K562 (cell line): ENCODE measurements around the gene UBE2V1. TPM values are rescaled to one million over a fixed set of nuclear protein-coding genes. Genes with fewer than 3 reads are reported as not detected.

Experiments used
- ATAC-seq: fragments of 200-7000 bp; cut with Tn5 transposase; 3 replicates; pipeline ENCODE4 v1.9.1; 2020; ENCODE audit warnings: moderate library complexity
- BruUV-seq: library from RNA; stranded (reverse); fragments of 400-500 nt; replicated peaks from 2 replicates; lab custom pipeline; 2021; lab: Mats Ljungman, UMichigan
- CTCF ChIA-PET: fragments of 300-600 bp; formaldehyde crosslinking; extraction: SDS; loops from one replicate; lab custom pipeline; 2021; ENCODE audit warnings: low intra/inter-chr PET ratio; lab: Yijun Ruan, JAX
- POLR2A ChIA-PET: fragments of 300-600, 350-650 bp; sonication (Branson Sonifier 250); formaldehyde crosslinking; extraction: SDS; loops from one replicate; lab custom pipeline; 2021; ENCODE audit warnings: antibody characterized with exemption, inconsistent platforms; lab: Yijun Ruan, JAX
- DNase-seq, 4 experiments: peaks; one replicate each; pipeline versions ENCODE4 v3.0.0 to v3.0.0-alpha.2; 2011 to 2018; ENCODE audit warnings: low spot score in 3 of 4, mixed read lengths in 3 of 4; ENCODE audit errors: extremely low read depth in 1 of 4
- FAIRE-seq: peaks from 2 replicates; lab custom pipeline; 2011; peaks lifted over from hg19 to GRCh38; lab: Jason Lieb, UNC
- H2AFZ ChIP-seq: 2 replicates; pipeline ENCODE4 v1.6.0; 2011; ENCODE audit warnings: low read depth, low read length, control low read depth, inconsistent platforms
- H3K27ac ChIP-seq: fragments of 200-600 bp; 3 replicates; pipeline ENCODE4 v1.8.0; 2011; ENCODE audit warnings: low read depth, mild to moderate bottlenecking, control low read depth, inconsistent platforms, low read length, moderate library complexity, mixed read lengths; ENCODE audit errors: extremely low read depth
- H3K27me3 ChIP-seq, 2 experiments: fragments of 300-600 bp in 1 of 2; 2 replicates in 1 of 2; 3 replicates in 1 of 2; pipeline versions ENCODE4 v1.6.0 to v1.8.0; 2011; ENCODE audit warnings: inconsistent platforms in 2 of 2, low read length in 2 of 2, mild to moderate bottlenecking in 1 of 2, mixed read lengths in 1 of 2, moderate library complexity in 1 of 2; ENCODE audit not compliant: control insufficient read depth in 2 of 2, insufficient read depth in 2 of 2
- H3K36me3 ChIP-seq: fragments of 300-600 bp; 3 replicates; pipeline ENCODE4 v1.8.0; 2011; ENCODE audit warnings: mild to moderate bottlenecking, low read length, inconsistent platforms; ENCODE audit not compliant: control insufficient read depth, insufficient read depth
- H3K4me1 ChIP-seq, 2 experiments: fragments of 200-600 bp in 1 of 2; replicated peaks in 1 of 2; 2 replicates in 1 of 2; 3 replicates in 1 of 2; pipeline versions ENCODE4 v1.5.1 to v1.8.0; 2011; ENCODE audit warnings: inconsistent platforms in 2 of 2, low read length in 2 of 2, mild to moderate bottlenecking in 1 of 2, mixed read lengths in 1 of 2, moderate library complexity in 1 of 2; ENCODE audit not compliant: control insufficient read depth in 2 of 2, insufficient read depth in 2 of 2
- H3K4me2 ChIP-seq: 2 replicates; pipeline ENCODE4 v1.6.1; 2011; ENCODE audit warnings: low read length, control low read depth, inconsistent platforms, mixed read lengths; ENCODE audit not compliant: insufficient read depth
- H3K4me3 ChIP-seq: fragments of 200-600 bp; sonication (generic), shearing (Covaris generic); 2 replicates; pipeline ENCODE4 v1.5.1; 2016; ENCODE audit warnings: control low read depth, inconsistent platforms
- H3K79me2 ChIP-seq: fragments of 200-600 bp; 3 replicates; pipeline ENCODE4 v1.8.0; 2011; ENCODE audit warnings: low read length, inconsistent platforms; ENCODE audit not compliant: control insufficient read depth, insufficient read depth
- H3K9ac ChIP-seq, 2 experiments: 2 replicates each; pipeline versions ENCODE4 v1.6.0 to v1.6.1; 2011; ENCODE audit warnings: low read depth in 2 of 2, low read length in 2 of 2, control low read depth in 1 of 2, inconsistent platforms in 1 of 2, mild to moderate bottlenecking in 1 of 2, mixed read lengths in 1 of 2; ENCODE audit not compliant: insufficient read depth in 1 of 2
- H3K9me1 ChIP-seq: one replicate; pipeline ENCODE4 v1.6.0; 2011; ENCODE audit warnings: inconsistent platforms, mild to moderate bottlenecking, low read length, moderate library complexity; ENCODE audit not compliant: control insufficient read depth, insufficient read depth
- H3K9me3 ChIP-seq: replicated peaks from 2 replicates; pipeline ENCODE4 v1.5.1; 2011; ENCODE audit warnings: low read depth, low read length, inconsistent platforms; ENCODE audit not compliant: control insufficient read depth, insufficient read depth
- H4K20me1 ChIP-seq: replicated peaks from 2 replicates; pipeline ENCODE4 v1.6.1; 2011; ENCODE audit warnings: low read length, inconsistent platforms, mixed read lengths; ENCODE audit not compliant: control insufficient read depth, insufficient read depth
- ARID2 ChIP-seq: fragments of 450-650 bp; IDR thresholded peaks from 2 replicates; pipeline ENCODE4 v1.6.1; 2017; ENCODE audit warnings: antibody characterized with exemption, mild to moderate bottlenecking
- CHD1 ChIP-seq: fragments of 200-600 bp; sonication (generic); IDR thresholded peaks from one replicate; pipeline ENCODE4 v1.6.1; 2012; ENCODE audit warnings: mild to moderate bottlenecking, moderate library complexity, low read length, inconsistent platforms
- HDAC3 ChIP-seq: fragments of 450-650 bp; IDR thresholded peaks from 2 replicates; pipeline ENCODE4 v1.6.1; 2018; ENCODE audit warnings: borderline replicate concordance, mild to moderate bottlenecking, moderate library complexity; ENCODE audit not compliant: partially characterized antibody
- NFRKB ChIP-seq: fragments of 450-650 bp; IDR thresholded peaks from 2 replicates; pipeline ENCODE4 v1.6.1; 2016; ENCODE audit warnings: low read depth
- PML ChIP-seq: IDR thresholded peaks from 2 replicates; pipeline ENCODE4 v1.6.1; 2012; ENCODE audit warnings: low read length, inconsistent platforms
- POLR2AphosphoS2 ChIP-seq: IDR thresholded peaks from 2 replicates; pipeline ENCODE4 v1.6.1; 2012; ENCODE audit warnings: low read length, improper control_type of control experiment
- PYGO2 ChIP-seq: fragments of 450-650 bp; IDR thresholded peaks from 2 replicates; pipeline ENCODE4 v1.6.1; 2016; ENCODE audit warnings: mild to moderate bottlenecking, missing genetic modification characterization, moderate library complexity, missing compliant biosample characterization
- TAF7 ChIP-seq: fragments of 450-650 bp; IDR thresholded peaks from 2 replicates; pipeline ENCODE4 v1.6.1; 2016; ENCODE audit warnings: missing genetic modification characterization, missing compliant biosample characterization
- U2AF1 ChIP-seq: fragments of 200-400 bp; formaldehyde crosslinking; optimal IDR thresholded peaks from 2 replicates; pipeline ENCODE3; 2017; ENCODE audit warnings: mild to moderate bottlenecking, low read depth, low read length, moderate library complexity
- ZNF175 ChIP-seq: fragments of 200-800 bp; sonication (Bioruptor generic); IDR thresholded peaks from 2 replicates; pipeline ENCODE4 v1.6.1; 2016; ENCODE audit warnings: low read depth, mild to moderate bottlenecking, missing genetic modification characterization, missing compliant biosample characterization
- ZNF766 ChIP-seq: fragments of 200-800 bp; sonication (Bioruptor generic); conservative IDR thresholded peaks from 2 replicates; pipeline ENCODE4 v1.6.1; 2016; ENCODE audit warnings: missing genetic modification characterization, missing compliant biosample characterization
- WGBS: fragments of 100-300 bp; shearing (Covaris generic); methylation state at CpG from one replicate; pipeline ENCODE4 v1.1.6; 2016; ENCODE audit warnings: low coverage, mixed read lengths; ENCODE audit not compliant: insufficient coverage; ENCODE audit errors: missing lambda C conversion rate; 5-methylcytosine and 5-hydroxymethylcytosine counted together
- in situ Hi-C: fragments of 300-500 bp; cut with MboI; formaldehyde crosslinking; loops from 4 replicates; pipeline ENCODE4 v1.15.0; 2018; ENCODE audit warnings: inconsistent platforms, mixed read lengths
- intact Hi-C: fragments of 100-400 bp; cut with micrococcal nuclease; formaldehyde crosslinking; loops from 2 replicates; pipeline ENCODE4 v1.14.2; 2022
- polyA plus RNA-seq, 8 experiments: library from polyadenylated mRNA; depleted of rRNA in 4 of 8; stranded (reverse) in 5 of 8; unstranded in 3 of 8; fragments of >200 nt; fragmentation: Nextera tagmentation in 2 of 8; fragmentation: Illumina TruSeq in 1 of 8; extraction: Ambion mirVana in 2 of 8; extraction: Trizol in 1 of 8; gene quantifications; 2 replicates each; pipeline versions ENCODE4 v1.2.1 to v1.2.3, GENCODE V29; 2011 to 2014; ENCODE audit warnings: inconsistent platforms in 1 of 8, missing spikeins in 1 of 8
- total RNA-seq, 7 experiments: library from RNA; depleted of rRNA in 6 of 7; stranded (reverse); fragments of >200 nt in 6 of 7; fragmentation: Illumina TruSeq in 2 of 7; extraction: Trizol in 2 of 7; gene quantifications; 2 replicates each; pipeline versions ENCODE4 v1.2.1 to v1.2.3, GENCODE V29; 2011 to 2021; ENCODE audit warnings: low replicate concordance in 1 of 7
- TF ChIP-seq, protein P1 (sequence below): fragments of 450-650 bp; conservative IDR thresholded peaks from 2 replicates; pipeline ENCODE4 v1.6.1; 2016; ENCODE audit warnings: missing genetic modification characterization, low read depth, mild to moderate bottlenecking, control low read depth, missing compliant biosample characterization
- TF ChIP-seq, protein P2 (sequence below): fragments of 250-450 bp; sonication (Bioruptor Pico); IDR thresholded peaks from 2 replicates; pipeline ENCODE4 v1.4.0; 2020; ENCODE audit warnings: mild to moderate bottlenecking

Gene UBE2V1
- total and polyA plus RNA-seq, 9 of the 15 experiments (the other 6 are each of a cell fraction or from before 2014, with no cell fraction given), result 93.0 to 357 (median 119) TPM

DNA sequence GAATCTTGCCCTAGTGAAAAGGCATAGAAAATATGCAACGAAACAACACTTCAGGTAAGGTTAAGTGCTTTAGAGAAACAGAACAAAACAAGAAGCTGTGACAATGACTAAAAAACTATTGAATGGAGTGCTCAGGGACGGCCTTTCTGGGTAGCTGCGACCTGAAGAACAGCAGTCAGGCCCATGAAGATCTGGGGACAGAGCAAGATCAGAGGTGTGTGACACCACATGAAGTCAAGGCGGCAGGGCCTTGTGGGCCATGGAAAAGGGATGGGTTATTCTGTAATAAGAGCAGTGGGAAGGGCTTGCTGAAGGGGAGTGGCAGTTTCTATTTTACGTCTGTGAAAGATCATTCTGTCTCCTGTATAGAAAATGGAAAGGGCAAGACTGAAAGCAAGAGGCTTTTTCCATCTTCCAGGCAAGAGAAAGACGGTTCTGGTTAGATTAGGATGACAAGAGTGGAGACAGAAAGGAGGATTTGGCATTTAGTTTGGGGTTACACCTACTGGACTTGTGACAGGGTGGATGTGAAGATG lies 5.1 kb downstream of the UBE2V1 start (continued):
- no peak for TF ChIP-seq ZNF175
- TF ChIP-seq NFRKB, result no peak

DNA sequence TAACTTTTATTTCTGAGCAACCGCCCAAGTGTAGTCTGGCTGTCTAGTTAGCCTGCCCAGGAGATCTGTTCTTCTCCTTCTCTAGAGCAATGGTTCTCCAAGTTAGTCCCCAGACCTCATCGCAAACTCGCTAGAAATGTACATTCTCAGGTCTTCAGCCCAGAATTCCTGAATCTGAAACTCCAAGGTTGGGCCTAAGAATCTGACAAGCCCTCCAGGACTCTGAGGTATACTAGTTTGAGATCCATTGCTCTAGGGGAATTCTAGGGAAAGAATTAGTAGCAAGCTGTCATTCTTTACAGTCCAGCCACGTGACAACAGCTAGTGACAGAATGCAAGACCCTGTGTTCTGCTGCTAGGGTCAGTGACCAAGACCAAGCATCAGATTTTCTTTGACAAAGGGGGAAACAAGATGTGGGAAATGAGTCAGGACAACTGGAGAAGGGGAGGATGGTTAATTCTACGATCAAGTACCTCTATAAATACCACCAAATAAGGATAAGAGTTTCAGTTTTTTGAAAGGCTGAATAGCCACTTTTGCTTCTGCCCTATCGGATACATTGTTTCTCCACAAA lies 5.8 kb downstream of the UBE2V1 start:
- DNase-seq (no peak), ATAC-seq (no peak), FAIRE-seq (no peak)
- Histone ChIP-seq H3K9ac (no peak overlapping the region; a peak in 1 of 4 replicates), H3K27me3 (no peaks in the 10 kb centered on the region), H2AFZ (no peak overlapping the region), H3K4me3 (no peak overlapping the region), H3K36me3 (peaks cover 51% of the 10 kb centered on the region), H3K9me3 (no peaks in the 10 kb centered on the region)
- in situ Hi-C loops, result no loop called here
- CTCF ChIA-PET, result no interaction called here
- intact Hi-C loops, result no loop called here
- 75% methylated on average over 6 of the region's 6 CpGs for WGBS
- TF ChIP-seq POLR2AphosphoS2, result no peak
- TF ChIP-seq U2AF1, result no peak
- TF ChIP-seq CHD1, result no peak
- no peak for TF ChIP-seq HDAC3
- TF ChIP-seq ZNF766 (CRISPR knock-in tag), result no peak
- TF ChIP-seq PML, result no peak
- TF ChIP-seq TAF7, result no peak
- no peak for TF ChIP-seq PYGO2 (tag)
- TF ChIP-seq ARID2, result no peak
- TF ChIP-seq, protein P1, sequence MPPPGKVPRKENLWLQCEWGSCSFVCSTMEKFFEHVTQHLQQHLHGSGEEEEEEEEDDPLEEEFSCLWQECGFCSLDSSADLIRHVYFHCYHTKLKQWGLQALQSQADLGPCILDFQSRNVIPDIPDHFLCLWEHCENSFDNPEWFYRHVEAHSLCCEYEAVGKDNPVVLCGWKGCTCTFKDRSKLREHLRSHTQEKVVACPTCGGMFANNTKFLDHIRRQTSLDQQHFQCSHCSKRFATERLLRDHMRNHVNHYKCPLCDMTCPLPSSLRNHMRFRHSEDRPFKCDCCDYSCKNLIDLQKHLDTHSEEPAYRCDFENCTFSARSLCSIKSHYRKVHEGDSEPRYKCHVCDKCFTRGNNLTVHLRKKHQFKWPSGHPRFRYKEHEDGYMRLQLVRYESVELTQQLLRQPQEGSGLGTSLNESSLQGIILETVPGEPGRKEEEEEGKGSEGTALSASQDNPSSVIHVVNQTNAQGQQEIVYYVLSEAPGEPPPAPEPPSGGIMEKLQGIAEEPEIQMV, result no peak
- TF ChIP-seq, protein P2, sequence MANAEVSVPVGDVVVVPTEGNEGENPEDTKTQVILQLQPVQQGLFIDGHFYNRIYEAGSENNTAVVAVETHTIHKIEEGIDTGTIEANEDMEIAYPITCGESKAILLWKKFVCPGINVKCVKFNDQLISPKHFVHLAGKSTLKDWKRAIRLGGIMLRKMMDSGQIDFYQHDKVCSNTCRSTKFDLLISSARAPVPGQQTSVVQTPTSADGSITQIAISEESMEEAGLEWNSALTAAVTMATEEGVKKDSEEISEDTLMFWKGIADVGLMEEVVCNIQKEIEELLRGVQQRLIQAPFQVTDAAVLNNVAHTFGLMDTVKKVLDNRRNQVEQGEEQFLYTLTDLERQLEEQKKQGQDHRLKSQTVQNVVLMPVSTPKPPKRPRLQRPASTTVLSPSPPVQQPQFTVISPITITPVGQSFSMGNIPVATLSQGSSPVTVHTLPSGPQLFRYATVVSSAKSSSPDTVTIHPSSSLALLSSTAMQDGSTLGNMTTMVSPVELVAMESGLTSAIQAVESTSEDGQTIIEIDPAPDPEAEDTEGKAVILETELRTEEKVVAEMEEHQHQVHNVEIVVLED (CRISPR knock-in tag), result no peak
- TF ChIP-seq, all 486 proteins: peak for 0
- Histone ChIP-seq H3K9me1 (peaks cover 18% of the 10 kb centered on the region), H3K4me1 (peaks cover 27 to 62% of the 10 kb centered on the region in 2 experiments), H4K20me1 (peaks cover 61% of the 10 kb centered on the region), H3K79me2 (peaks cover 98% of the 10 kb centered on the region), H3K27ac (peak overlapping the region; percentile 31; the same call in 1 of the 3 replicates), H3K4me2 (no peak overlapping the region; the same call in 1 of the 2 replicates)
- POLR2A ChIA-PET, result interaction anchor here (0.9 to 1.8 kb wide), 5 partner anchors 9 to 137 kb away, joined by 3 to 8 read pairs (median 5); partner anchors contain the start of gene SNAI1
- no TSS peak for BruUV-seq
